Measurements from ENCODE around the gene LRRC4C. TPM values are rescaled to one million over a fixed set of nuclear protein-coding genes. Genes with fewer than 3 reads are reported as not detected.

The LRRC4C gene
- total and polyA plus RNA-seq, 2 experiments from 2014 or later, result not detected

DNA sequence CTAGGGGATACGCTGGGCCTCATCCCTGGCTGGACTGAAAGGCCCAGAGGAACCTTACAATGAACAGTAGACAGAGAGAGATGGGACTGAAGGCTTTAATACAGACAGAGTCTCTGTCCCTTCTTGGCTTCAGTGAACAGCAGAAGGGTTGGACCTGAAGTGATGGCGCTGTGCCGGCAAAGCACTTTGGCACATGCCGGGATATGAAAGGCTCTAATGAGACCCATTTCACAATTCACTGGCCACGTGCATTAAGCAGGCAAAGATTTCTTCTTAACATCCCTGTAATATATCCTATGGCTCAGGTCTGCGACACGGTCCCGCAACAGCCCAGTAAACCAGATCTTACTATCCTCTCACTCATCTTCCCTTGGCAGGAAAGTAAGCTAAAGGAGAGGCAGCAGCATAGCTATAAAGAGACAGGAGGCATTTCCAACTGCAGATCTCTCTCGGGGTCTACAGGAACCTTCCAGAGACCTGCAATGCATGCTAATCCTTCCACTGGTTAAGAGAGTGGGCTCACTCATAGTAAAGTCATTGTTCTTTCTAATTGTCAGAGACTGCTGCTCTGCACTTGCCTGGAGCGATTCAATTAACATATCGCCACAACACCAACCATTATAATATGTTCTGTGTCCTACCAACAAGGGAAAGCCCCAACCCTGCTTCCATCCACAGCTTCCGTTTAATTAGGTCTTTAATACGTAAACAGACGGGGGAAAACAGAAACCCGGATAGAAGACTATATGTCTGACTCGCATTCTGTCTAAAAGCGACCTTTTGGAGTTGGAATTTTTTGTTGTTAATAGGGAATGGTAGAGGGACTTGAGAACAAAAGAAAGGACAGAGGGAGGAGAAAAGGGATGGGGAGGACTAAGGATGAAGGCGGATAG lies 1179.0 kb downstream of the LRRC4C start:
- H3K36me3 ChIP-seq (ENCODE audit: low read depth), result no peaks in the 10 kb centered on the region
- no peaks in the 10 kb centered on the region for H4K20me1 ChIP-seq (ENCODE audit: insufficient read depth)
- H3F3A ChIP-seq (ENCODE audit: insufficient read depth), result no peaks in the 10 kb centered on the region
- no peaks in the 10 kb centered on the region for H3K27me3 ChIP-seq (replicated peaks; ENCODE audit: insufficient read depth)
- WGBS, 2 experiments (ENCODE audit: low coverage in 1 of 2, low lambda C conversion rate in 2 of 2, missing lambda C conversion rate in 2 of 2), result 21 to 22% methylated on average over 18 of the region's 18 CpGs
- H3K4me1 ChIP-seq (ENCODE audit: insufficient read depth), result no peaks in the 10 kb centered on the region
- no peaks in the 10 kb centered on the region for H3K9me3 ChIP-seq (ENCODE audit: low read depth)
- H3K9ac ChIP-seq, result no peak overlapping the region
- in situ Hi-C loops (cut with MboI), result no loop called here
- H3K4me2 ChIP-seq (ENCODE audit: unreplicated experiment), result no peak overlapping the region
- H3K79me2 ChIP-seq (ENCODE audit: insufficient read depth), result no peaks in the 10 kb centered on the region
- no peak overlapping the region for H3K27ac ChIP-seq
- DNase-seq, result no peak
- no peak overlapping the region for H2AFZ ChIP-seq
- no peaks in the 10 kb centered on the region for H3K9me2 ChIP-seq (ENCODE audit: insufficient read depth)
- TF ChIP-seq EZH2 (IDR thresholded peaks at IDR 0.05; ENCODE audit: insufficient read depth, poor library complexity, severe bottlenecking), result no peak
- no peak for TF ChIP-seq EZH2phosphoT487 (IDR thresholded peaks at IDR 0.05; ENCODE audit: insufficient read depth, low read depth)
- H3K4me3 ChIP-seq, result no peak overlapping the region

DNA sequence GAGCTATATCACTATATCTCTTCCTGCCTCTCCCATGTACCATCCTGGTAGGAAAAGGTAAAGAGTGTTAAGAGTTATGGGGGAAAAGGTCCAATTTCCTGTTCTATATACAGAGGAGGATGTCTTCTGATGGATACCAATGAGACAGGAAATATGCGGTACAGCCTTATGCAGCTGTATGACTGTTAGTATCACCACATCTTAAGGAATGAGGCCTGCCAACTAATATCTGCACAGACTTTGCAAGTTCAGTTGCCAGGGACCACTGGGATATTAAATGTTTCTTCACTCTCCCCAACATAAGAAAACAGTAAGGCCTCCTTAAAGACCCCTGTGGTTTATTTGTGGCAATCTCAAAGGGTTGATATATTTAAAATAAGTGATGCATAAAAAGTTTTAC lies 1182.5 kb downstream of the LRRC4C start:
- Histone ChIP-seq H3K4me3 (no peak overlapping the region), H3K4me1 (ENCODE audit: insufficient read depth) (no peaks in the 10 kb centered on the region), H3K9me3 (ENCODE audit: low read depth) (no peaks in the 10 kb centered on the region), H3K4me2 (ENCODE audit: unreplicated experiment) (no peak overlapping the region), H2AFZ (no peak overlapping the region), H3K9me2 (ENCODE audit: insufficient read depth) (no peaks in the 10 kb centered on the region), H3K36me3 (ENCODE audit: low read depth) (no peaks in the 10 kb centered on the region), H3K79me2 (ENCODE audit: insufficient read depth) (no peaks in the 10 kb centered on the region), H3K27ac (no peak overlapping the region), H3K9ac (no peak overlapping the region), H3K27me3 (replicated peaks; ENCODE audit: insufficient read depth) (no peaks in the 10 kb centered on the region), H3F3A (ENCODE audit: insufficient read depth) (no peaks in the 10 kb centered on the region), H4K20me1 (ENCODE audit: insufficient read depth) (no peaks in the 10 kb centered on the region)
- in situ Hi-C loops (cut with MboI), result no loop called here
- no peak for TF ChIP-seq EZH2phosphoT487 (IDR thresholded peaks at IDR 0.05; ENCODE audit: insufficient read depth, low read depth)
- no peak for TF ChIP-seq EZH2 (IDR thresholded peaks at IDR 0.05; ENCODE audit: insufficient read depth, poor library complexity, severe bottlenecking)
- 47 to 48% methylated on average over 1 of the region's 1 CpG for WGBS, 2 experiments (ENCODE audit: low coverage in 1 of 2, low lambda C conversion rate in 2 of 2, missing lambda C conversion rate in 2 of 2)
- no peak for DNase-seq

DNA sequence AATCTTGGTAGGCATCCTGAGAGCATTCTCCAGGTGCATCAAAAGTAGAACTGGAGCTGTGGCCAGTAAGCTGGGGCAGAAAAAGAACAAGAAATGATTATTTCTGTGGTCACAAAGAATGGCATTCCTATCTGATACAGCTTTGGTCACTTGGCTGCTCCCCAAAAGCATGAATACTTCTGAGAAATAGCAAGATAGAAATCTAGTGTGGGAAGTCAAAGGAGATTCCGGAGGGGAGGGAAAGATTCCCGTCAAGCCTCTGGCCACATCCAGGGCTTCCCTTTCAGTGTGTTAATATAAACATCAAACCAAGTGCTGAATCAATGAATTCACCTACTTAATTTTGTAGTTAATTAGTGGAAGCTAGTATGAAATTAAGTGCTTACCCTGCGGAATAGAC lies 1185.4 kb downstream of the LRRC4C start:
- 36 to 45% methylated on average over 3 of the region's 3 CpGs for WGBS, 2 experiments (ENCODE audit: low coverage in 1 of 2, low lambda C conversion rate in 2 of 2, missing lambda C conversion rate in 2 of 2)
- H3K4me3 ChIP-seq, result no peak overlapping the region
- no peak for DNase-seq
- no peak overlapping the region for H3K9ac ChIP-seq
- H3K9me3 ChIP-seq (ENCODE audit: low read depth), result no peaks in the 10 kb centered on the region
- H2AFZ ChIP-seq, result no peak overlapping the region
- H3K36me3 ChIP-seq (ENCODE audit: low read depth), result no peaks in the 10 kb centered on the region
- H4K20me1 ChIP-seq (ENCODE audit: insufficient read depth), result no peaks in the 10 kb centered on the region
- in situ Hi-C loops (cut with MboI), result no loop called here
- H3K27me3 ChIP-seq (replicated peaks; ENCODE audit: insufficient read depth), result no peaks in the 10 kb centered on the region
- H3K4me2 ChIP-seq (ENCODE audit: unreplicated experiment), result no peak overlapping the region
- no peaks in the 10 kb centered on the region for H3K4me1 ChIP-seq (ENCODE audit: insufficient read depth)
- no peak overlapping the region for H3K27ac ChIP-seq
- H3K9me2 ChIP-seq (ENCODE audit: insufficient read depth), result no peaks in the 10 kb centered on the region
- no peak for TF ChIP-seq EZH2phosphoT487 (IDR thresholded peaks at IDR 0.05; ENCODE audit: insufficient read depth, low read depth)
- TF ChIP-seq EZH2 (IDR thresholded peaks at IDR 0.05; ENCODE audit: insufficient read depth, poor library complexity, severe bottlenecking), result no peak
- H3F3A ChIP-seq (ENCODE audit: insufficient read depth), result no peaks in the 10 kb centered on the region
- H3K79me2 ChIP-seq (ENCODE audit: insufficient read depth), result no peaks in the 10 kb centered on the region

DNA sequence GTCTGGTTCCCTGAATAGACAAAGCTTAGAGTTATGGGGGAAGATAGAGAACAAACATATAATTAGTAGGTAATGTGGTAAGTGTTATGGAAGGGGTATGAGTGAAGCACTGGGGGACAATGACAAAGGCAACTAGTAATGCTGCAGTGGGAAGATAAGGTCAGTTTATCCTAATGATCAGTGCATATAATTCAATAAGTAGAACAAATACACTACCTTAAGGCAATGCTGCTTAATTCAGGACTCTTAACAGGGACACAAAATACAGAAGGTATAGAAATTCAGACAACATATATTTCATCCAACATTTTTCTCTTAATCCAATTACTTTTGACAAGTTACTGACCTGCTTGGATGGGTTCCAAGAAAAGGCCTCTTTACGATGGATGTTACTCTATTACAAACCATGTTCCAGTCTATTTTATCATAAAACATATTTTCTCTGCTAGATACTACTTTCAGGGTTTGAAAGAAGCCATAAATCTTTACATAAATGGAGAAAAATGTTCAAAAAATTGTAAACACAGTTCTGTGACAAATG lies 1186.2 kb downstream of the LRRC4C start:
- H4K20me1 ChIP-seq (ENCODE audit: insufficient read depth), result no peaks in the 10 kb centered on the region
- no peaks in the 10 kb centered on the region for H3K27me3 ChIP-seq (replicated peaks; ENCODE audit: insufficient read depth)
- H3K4me1 ChIP-seq (ENCODE audit: insufficient read depth), result no peaks in the 10 kb centered on the region
- H3K79me2 ChIP-seq (ENCODE audit: insufficient read depth), result no peaks in the 10 kb centered on the region
- in situ Hi-C loops (cut with MboI), result no loop called here
- H3K9me2 ChIP-seq (ENCODE audit: insufficient read depth), result no peaks in the 10 kb centered on the region
- H3K9me3 ChIP-seq (ENCODE audit: low read depth), result no peaks in the 10 kb centered on the region
- H3K36me3 ChIP-seq (ENCODE audit: low read depth), result no peaks in the 10 kb centered on the region
- no peak for DNase-seq
- no peak overlapping the region for H3K4me2 ChIP-seq (ENCODE audit: unreplicated experiment)
- H3K4me3 ChIP-seq, result no peak overlapping the region
- H3K27ac ChIP-seq, result no peak overlapping the region
- H2AFZ ChIP-seq, result no peak overlapping the region
- no peaks in the 10 kb centered on the region for H3F3A ChIP-seq (ENCODE audit: insufficient read depth)
- H3K9ac ChIP-seq, result no peak overlapping the region
- no peak for TF ChIP-seq EZH2phosphoT487 (IDR thresholded peaks at IDR 0.05; ENCODE audit: insufficient read depth, low read depth)
- no peak for TF ChIP-seq EZH2 (IDR thresholded peaks at IDR 0.05; ENCODE audit: insufficient read depth, poor library complexity, severe bottlenecking)
- 28 to 36% methylated on average over 1 of the region's 1 CpG for WGBS, 2 experiments (ENCODE audit: low coverage in 1 of 2, low lambda C conversion rate in 2 of 2, missing lambda C conversion rate in 2 of 2)
